ENCODE measurements around the gene BBIP1.

The BBIP1 gene

GRCh38 chr10:110918643-110919348 is at the start of gene BBIP1:
Gene BBIP1, minus strand, starts transcription at chr10:110919180. Its CDS starts 1,023 bp downstream, at chr10:110918157.
- no peak for TF ChIP-seq Cebpa-rat (IDR thresholded peaks at IDR 0.05)
- no peaks in the 10 kb centered on the region for H3K27me3 ChIP-seq
- H3K4me3 ChIP-seq = peak within 1 kb of the TSS; percentile 93 to 100 (median 98)
- H3K27ac ChIP-seq = peak within 1 kb of the TSS; percentile 98 to 100 (median 100)
- peaks cover 26 to 40% (median 32%) of the 10 kb centered on the region in 11 experiments; a peak in 21 of 22 replicates for H4K20me1 ChIP-seq
- no peaks in the 10 kb centered on the region for H3K9me3 ChIP-seq (replicated peaks in 1 of 11)
- peaks cover 24 to 51% (median 40%) of the 10 kb centered on the region in 10 experiments for H3K4me1 ChIP-seq
- H3K4me2 ChIP-seq = peak within 1 kb of the TSS; percentile 74 to 92 (median 87)
- peak within 1 kb of the TSS; percentile 98 to 100 (median 100) for H3K9ac ChIP-seq
- H3K36me3 ChIP-seq = peaks cover 0 to 8% (median 1%) of the 10 kb centered on the region in 11 experiments; a peak in 11 of 22 replicates

GRCh38 chr10:110967645-110968044 is 48.7 kb upstream of the BBIP1 start:
- no peak overlapping the region for H3K4me3 ChIP-seq
- H3K4me1 ChIP-seq = peaks cover 0 to 39% (median 0%) of the 10 kb centered on the region in 10 experiments; a peak in 7 of 20 replicates
- no peaks in the 10 kb centered on the region for H3K27me3 ChIP-seq
- TF ChIP-seq Cebpa-rat (IDR thresholded peaks at IDR 0.05) = no peak
- H3K4me2 ChIP-seq = no peak overlapping the region
- peaks cover 63 to 100% (median 99%) of the 10 kb centered on the region in 11 experiments for H4K20me1 ChIP-seq
- H3K27ac ChIP-seq = no peak overlapping the region
- peaks cover 20 to 97% (median 78%) of the 10 kb centered on the region in 11 experiments for H3K36me3 ChIP-seq
- peaks cover 0 to 7% (median 0%) of the 10 kb centered on the region in 11 experiments; a peak in 5 of 22 replicates for H3K9me3 ChIP-seq (replicated peaks in 1 of 11)
- H3K9ac ChIP-seq = no peak overlapping the region

GRCh38 chr10:110967009-110967630 is 48.1 kb upstream of the BBIP1 start:
- Histone ChIP-seq H3K4me2 (no peak overlapping the region), H3K27ac (no peak overlapping the region), H3K9ac (no peak overlapping the region), H4K20me1 (peaks cover 64 to 100% (median 99%) of the 10 kb centered on the region in 11 experiments; a peak in 21 of 22 replicates), H3K4me3 (no peak overlapping the region), H3K4me1 (peaks cover 0 to 40% (median 0%) of the 10 kb centered on the region in 10 experiments; a peak in 3 of 20 replicates), H3K27me3 (no peaks in the 10 kb centered on the region), H3K9me3 (replicated peaks in 1 of 11) (peaks cover 0 to 7% (median 0%) of the 10 kb centered on the region in 11 experiments; a peak in 4 of 22 replicates), H3K36me3 (peaks cover 20 to 97% (median 74%) of the 10 kb centered on the region in 11 experiments)
- no peak for TF ChIP-seq Cebpa-rat (IDR thresholded peaks at IDR 0.05)

GRCh38 chr10:110966146-110966545 is 47.2 kb upstream of the BBIP1 start:
- Histone ChIP-seq H3K9ac (no peak overlapping the region), H3K36me3 (peaks cover 20 to 98% (median 69%) of the 10 kb centered on the region in 11 experiments), H3K4me3 (no peak overlapping the region), H3K4me2 (peak overlapping the region in 1 of 11 experiments; percentile 26; a peak in 1 of 22 replicates), H3K27me3 (no peaks in the 10 kb centered on the region), H3K9me3 (replicated peaks in 1 of 11) (peaks cover 0 to 7% (median 0%) of the 10 kb centered on the region in 11 experiments; a peak in 4 of 22 replicates), H3K4me1 (peaks cover 0 to 49% (median 0%) of the 10 kb centered on the region in 10 experiments; a peak in 3 of 20 replicates), H4K20me1 (peaks cover 70 to 100% (median 100%) of the 10 kb centered on the region in 11 experiments; a peak in 21 of 22 replicates), H3K27ac (no peak overlapping the region)
- no peak for TF ChIP-seq Cebpa-rat (IDR thresholded peaks at IDR 0.05)

GRCh38 chr10:110965216-110965615 is 46.2 kb upstream of the BBIP1 start:
- Histone ChIP-seq H3K4me2 (no peak overlapping the region), H3K27ac (no peak overlapping the region), H3K9me3 (replicated peaks in 1 of 11) (peaks cover 0 to 7% (median 0%) of the 10 kb centered on the region in 11 experiments; a peak in 4 of 22 replicates), H3K4me3 (no peak overlapping the region), H3K4me1 (peaks cover 0 to 53% (median 0%) of the 10 kb centered on the region in 10 experiments; a peak in 3 of 20 replicates), H3K9ac (no peak overlapping the region), H3K27me3 (no peaks in the 10 kb centered on the region), H3K36me3 (peaks cover 20 to 98% (median 68%) of the 10 kb centered on the region in 11 experiments), H4K20me1 (peaks cover 70 to 100% (median 100%) of the 10 kb centered on the region in 11 experiments)
- no peak for TF ChIP-seq Cebpa-rat (IDR thresholded peaks at IDR 0.05)

GRCh38 chr10:110964681-110965080 is 45.7 kb upstream of the BBIP1 start:
- Histone ChIP-seq H3K27ac (no peak overlapping the region), H3K4me3 (no peak overlapping the region), H3K4me1 (peaks cover 0 to 53% (median 0%) of the 10 kb centered on the region in 10 experiments; a peak in 3 of 20 replicates), H3K27me3 (no peaks in the 10 kb centered on the region), H3K9ac (no peak overlapping the region), H3K9me3 (replicated peaks in 1 of 11) (peaks cover 0 to 7% (median 0%) of the 10 kb centered on the region in 11 experiments; a peak in 4 of 22 replicates), H3K36me3 (peaks cover 20 to 98% (median 65%) of the 10 kb centered on the region in 11 experiments), H4K20me1 (peaks cover 71 to 100% (median 100%) of the 10 kb centered on the region in 11 experiments), H3K4me2 (no peak overlapping the region)
- TF ChIP-seq Cebpa-rat (IDR thresholded peaks at IDR 0.05) = no peak

GRCh38 chr10:110963162-110963561 is 44.2 kb upstream of the BBIP1 start:
- no peak for TF ChIP-seq Cebpa-rat (IDR thresholded peaks at IDR 0.05)
- H4K20me1 ChIP-seq = peaks cover 81 to 100% (median 100%) of the 10 kb centered on the region in 11 experiments
- H3K4me2 ChIP-seq = no peak overlapping the region
- peaks cover 0 to 44% (median 0%) of the 10 kb centered on the region in 10 experiments; a peak in 3 of 20 replicates for H3K4me1 ChIP-seq
- no peaks in the 10 kb centered on the region for H3K27me3 ChIP-seq
- H3K9me3 ChIP-seq (replicated peaks in 1 of 11) = peaks cover 0 to 7% (median 0%) of the 10 kb centered on the region in 11 experiments; a peak in 3 of 22 replicates
- no peak overlapping the region for H3K4me3 ChIP-seq
- no peak overlapping the region for H3K9ac ChIP-seq
- H3K36me3 ChIP-seq = peaks cover 20 to 98% (median 53%) of the 10 kb centered on the region in 11 experiments
- H3K27ac ChIP-seq = no peak overlapping the region

- Histone ChIP-seq H3K27ac (no peak overlapping the region), H3K4me3 (no peak overlapping the region), H3K4me2 (peak overlapping the region in 2 of 11 experiments; percentile 30 to 67; a peak in 3 of 22 replicates), H3K36me3 (peaks cover 19 to 98% (median 52%) of the 10 kb centered on the region in 11 experiments), H3K27me3 (no peaks in the 10 kb centered on the region), H3K9me3 (replicated peaks in 1 of 11) (peaks cover 0 to 3% (median 0%) of the 10 kb centered on the region in 11 experiments; a peak in 1 of 22 replicates), H4K20me1 (peaks cover 83 to 100% (median 100%) of the 10 kb centered on the region in 11 experiments), H3K4me1 (peaks cover 0 to 39% (median 0%) of the 10 kb centered on the region in 10 experiments; a peak in 3 of 20 replicates), H3K9ac (no peak overlapping the region)
- no peak for TF ChIP-seq Cebpa-rat (IDR thresholded peaks at IDR 0.05)
Measured at GRCh38 chr10:110962443-110962842, 43.5 kb upstream of the BBIP1 start.

Measured in BLaER1 treated with 17β-estradiol and CSF1 and Interleukin-3, amounts not matched to agents 10 nM and 100 nM (cell line).